ENCODE data around the gene WDR53.

Gene WDR53

DNA sequence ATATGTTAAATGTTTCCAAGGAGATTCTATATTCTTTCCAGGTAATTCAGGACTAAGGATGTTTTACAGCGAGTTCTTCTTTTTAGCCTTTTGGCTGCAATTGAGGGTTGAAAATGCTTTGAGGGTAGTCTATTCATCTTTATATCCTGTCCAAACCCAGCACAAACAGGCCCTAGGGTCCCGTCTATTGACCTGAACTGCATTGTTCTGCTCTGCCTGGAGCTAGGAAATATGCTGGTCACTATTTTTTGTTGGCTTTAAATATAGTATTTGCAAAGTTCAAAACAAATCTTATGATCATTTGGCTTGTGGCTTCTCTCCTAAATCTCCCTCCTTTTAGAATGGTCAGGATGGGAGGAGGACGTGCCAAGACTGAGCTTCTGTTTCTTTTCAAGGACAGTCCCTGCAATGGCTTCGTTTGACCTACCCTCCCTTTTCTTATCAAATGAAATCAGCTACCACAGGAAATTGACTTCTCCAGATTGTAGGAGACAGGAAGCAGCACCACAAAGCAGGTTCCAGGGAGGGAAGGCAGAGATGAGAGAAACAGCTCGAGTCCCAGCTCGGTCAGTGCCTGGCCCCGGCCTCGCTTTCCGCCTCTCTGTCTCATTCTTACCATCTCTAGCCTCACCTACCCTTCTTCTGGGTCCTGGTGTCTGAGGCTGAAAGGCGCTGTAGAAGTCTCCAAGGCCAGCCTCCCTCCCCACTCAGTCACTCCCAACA, 43.6 kb upstream of the WDR53 start:
- Histone ChIP-seq H3K4me1 (ENCODE audit: control insufficient read depth, low read length) (peaks cover 20% of the 10 kb centered on the region), H3K4me3 (ENCODE audit: low read length) (no peak overlapping the region), H3F3A (ENCODE audit: control insufficient read depth, insufficient read depth) (no peaks in the 10 kb centered on the region), H3K79me2 (ENCODE audit: control insufficient read depth, low read length) (no peaks in the 10 kb centered on the region), H3K4me2 (ENCODE audit: low read length) (no peak overlapping the region), H3K9me2 (replicated peaks; ENCODE audit: control insufficient read depth, low read length) (no peaks in the 10 kb centered on the region), H4K20me1 (ENCODE audit: control insufficient read depth, insufficient read depth, low read depth, low read length) (no peaks in the 10 kb centered on the region), H3K36me3 (ENCODE audit: control insufficient read depth, low read length) (no peaks in the 10 kb centered on the region), H3K27me3 (ENCODE audit: control insufficient read depth, low read length) (no peaks in the 10 kb centered on the region), H3K27ac (ENCODE audit: low read depth, low read length) (no peak overlapping the region), H3K9me3 (ENCODE audit: control insufficient read depth, insufficient read depth, low read length) (no peaks in the 10 kb centered on the region)
- no peak for TF ChIP-seq EZH2phosphoT487 (IDR thresholded peaks at IDR 0.05; ENCODE audit: borderline replicate concordance, low read length)
- TF ChIP-seq CTCF (IDR thresholded peaks at IDR 0.05; ENCODE audit: low read depth, low read length, poor library complexity, severe bottlenecking), result no peak

DNA sequence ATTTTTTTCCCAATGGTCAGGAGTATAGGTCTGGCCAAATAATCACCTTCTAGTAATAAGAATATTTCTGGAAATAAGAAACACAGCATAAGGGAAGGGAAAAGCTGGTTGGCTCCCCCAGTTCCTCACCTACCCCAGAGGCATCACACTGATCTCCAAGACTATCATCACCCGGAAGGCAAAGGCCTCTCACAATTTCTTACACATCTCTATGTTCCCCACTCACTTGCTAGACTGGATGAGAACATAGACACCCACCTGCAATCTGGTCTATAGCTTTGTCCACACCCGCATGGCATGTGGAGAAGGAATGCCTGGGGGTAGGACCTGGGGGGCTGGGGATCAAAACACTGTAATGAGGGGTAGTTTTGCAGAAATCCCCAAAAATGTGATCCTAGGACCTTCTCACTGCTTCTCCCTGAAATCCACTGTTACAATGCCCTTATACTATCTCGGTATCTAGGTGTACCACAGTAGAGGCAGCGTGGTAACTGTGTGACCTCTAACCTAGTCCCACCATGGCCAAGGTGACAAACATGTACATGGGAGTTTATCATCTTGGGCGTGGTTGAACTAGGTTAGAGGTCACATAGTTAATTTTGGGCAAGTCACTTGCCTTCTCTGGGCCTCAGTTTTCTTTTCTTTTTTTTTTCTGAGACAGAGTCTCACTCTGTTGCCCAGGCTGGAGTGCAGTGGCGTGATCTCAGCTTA, 41.6 kb upstream of the WDR53 start:
- peak overlapping the region; percentile 49 for H3K4me3 ChIP-seq (ENCODE audit: low read length)
- no peaks in the 10 kb centered on the region for H3K79me2 ChIP-seq (ENCODE audit: control insufficient read depth, low read length)
- H3K27ac ChIP-seq (ENCODE audit: low read depth, low read length), result no peak overlapping the region
- H3K4me2 ChIP-seq (ENCODE audit: low read length), result peak overlapping the region; percentile 61
- no peaks in the 10 kb centered on the region for H3K27me3 ChIP-seq (ENCODE audit: control insufficient read depth, low read length)
- peaks cover 19% of the 10 kb centered on the region for H3K4me1 ChIP-seq (ENCODE audit: control insufficient read depth, low read length)
- H3K9me2 ChIP-seq (replicated peaks; ENCODE audit: control insufficient read depth, low read length), result no peaks in the 10 kb centered on the region
- H3K9me3 ChIP-seq (ENCODE audit: control insufficient read depth, insufficient read depth, low read length), result no peaks in the 10 kb centered on the region
- H3K36me3 ChIP-seq (ENCODE audit: control insufficient read depth, low read length), result no peaks in the 10 kb centered on the region
- H4K20me1 ChIP-seq (ENCODE audit: control insufficient read depth, insufficient read depth, low read depth, low read length), result no peaks in the 10 kb centered on the region
- H3F3A ChIP-seq (ENCODE audit: control insufficient read depth, insufficient read depth), result no peaks in the 10 kb centered on the region
- no peak for TF ChIP-seq CTCF (IDR thresholded peaks at IDR 0.05; ENCODE audit: low read depth, low read length, poor library complexity, severe bottlenecking)
- no peak for TF ChIP-seq EZH2phosphoT487 (IDR thresholded peaks at IDR 0.05; ENCODE audit: borderline replicate concordance, low read length)

GRCh38 chr3:196609343-196609775, 41.0 kb upstream of the WDR53 start:
- H3K27ac ChIP-seq (ENCODE audit: low read depth, low read length), result no peak overlapping the region

More at GRCh38 chr3:196609343-196609775, 41.0 kb upstream of the WDR53 start:
- Histone ChIP-seq H3F3A (ENCODE audit: control insufficient read depth, insufficient read depth) (no peaks in the 10 kb centered on the region), H4K20me1 (ENCODE audit: control insufficient read depth, insufficient read depth, low read depth, low read length) (no peaks in the 10 kb centered on the region), H3K4me3 (ENCODE audit: low read length) (peak overlapping the region; percentile 49), H3K36me3 (ENCODE audit: control insufficient read depth, low read length) (no peaks in the 10 kb centered on the region), H3K4me2 (ENCODE audit: low read length) (peak overlapping the region; percentile 61), H3K4me1 (ENCODE audit: control insufficient read depth, low read length) (peaks cover 25% of the 10 kb centered on the region), H3K27me3 (ENCODE audit: control insufficient read depth, low read length) (no peaks in the 10 kb centered on the region), H3K9me3 (ENCODE audit: control insufficient read depth, insufficient read depth, low read length) (no peaks in the 10 kb centered on the region), H3K9me2 (replicated peaks; ENCODE audit: control insufficient read depth, low read length) (no peaks in the 10 kb centered on the region), H3K79me2 (ENCODE audit: control insufficient read depth, low read length) (no peaks in the 10 kb centered on the region)
- TF ChIP-seq CTCF (IDR thresholded peaks at IDR 0.05; ENCODE audit: low read depth, low read length, poor library complexity, severe bottlenecking), result peak; percentile 98
- no peak for TF ChIP-seq EZH2phosphoT487 (IDR thresholded peaks at IDR 0.05; ENCODE audit: borderline replicate concordance, low read length)
